Endothelial cell of umbilical vein (primary cell): ENCODE results near the gene LMNTD1.

Experiments
- CTCF ChIP-seq, 2 donors: IDR thresholded peaks; 1 replicate in 1 of 2; 2 replicates in 1 of 2; pipeline ENCODE4 v1.5.1; 2011; ENCODE audit warnings: low read length in 2 of 2, mild to moderate bottlenecking in 2 of 2, moderate library complexity in 2 of 2, control low read depth in 1 of 2, inconsistent platforms in 1 of 2, low read depth in 1 of 2; ENCODE audit not compliant: insufficient read depth in 1 of 2; ENCODE audit errors: extremely low read depth in 1 of 2
- EZH2 ChIP-seq: IDR thresholded peaks from 2 replicates; pipeline ENCODE4 v1.6.1; 2012; ENCODE audit warnings: borderline replicate concordance, low read depth, mild to moderate bottlenecking, moderate library complexity, low read length, inconsistent platforms; ENCODE audit not compliant: severe bottlenecking
- FOS ChIP-seq: IDR thresholded peaks from 2 replicates; pipeline ENCODE4 v1.6.1; 2011; ENCODE audit warnings: mild to moderate bottlenecking, low read length, moderate library complexity, borderline replicate concordance; ENCODE audit not compliant: insufficient read depth
- GATA2 ChIP-seq: IDR thresholded peaks from 2 replicates; pipeline ENCODE4 v1.7.0; 2011; ENCODE audit warnings: low read depth, mild to moderate bottlenecking, moderate library complexity, mixed read lengths, low read length; ENCODE audit not compliant: insufficient read length, insufficient read depth
- MAX ChIP-seq: IDR thresholded peaks from 2 replicates; pipeline ENCODE4 v1.6.1; 2011; ENCODE audit not compliant: insufficient read depth, insufficient read length
- POLR2A ChIP-seq: IDR thresholded peaks from 2 replicates; pipeline ENCODE4 v1.6.1; 2012; ENCODE audit warnings: low read depth, mild to moderate bottlenecking, control low read depth, low read length
- POLR2AphosphoS5 ChIP-seq: IDR thresholded peaks from 2 replicates; pipeline ENCODE4 v1.6.1; 2012; ENCODE audit warnings: low read depth, mild to moderate bottlenecking, control low read depth, low read length, moderate library complexity; ENCODE audit not compliant: insufficient read depth

- TF ChIP-seq CTCF (IDR thresholded peaks at IDR 0.05; ENCODE audit: extremely low read depth in 1 of 2, insufficient read depth in 1 of 2, low read depth in 1 of 2, low read length in 2 of 2) (no peak), POLR2A (no peak), MAX (no peak), EZH2 (no peak), POLR2AphosphoS5 (no peak), FOS (no peak), GATA2 (no peak)
These were observed 117.7 kb downstream of the LMNTD1 start for GRCh38 chr12:25435431-25435830.
